B cell (primary cell): ENCODE data around the gene TREH. TPM values are rescaled to one million over a fixed set of nuclear protein-coding genes. Genes with fewer than 3 reads are reported as not detected.

Experiments used
- ATAC-seq: fragments of 200-7000 bp; cut with Tn5 transposase; one replicate; pipeline ENCODE4 v1.10.0; 2021; ENCODE audit warnings: low read depth, mild to moderate bottlenecking, moderate number of reproducible peaks, moderate library complexity
- CTCF ChIA-PET: fragments of 350-600 bp; sonication (Branson Sonifier 250); formaldehyde crosslinking; loops from one replicate; lab custom pipeline; 2021; ENCODE audit warnings: antibody characterized with exemption, inconsistent platforms; lab: Charles Lee
- POLR2A ChIA-PET: fragments of 350-600 bp; sonication (Branson Sonifier 250); formaldehyde crosslinking; loops from one replicate; lab custom pipeline; 2021; ENCODE audit warnings: antibody characterized with exemption; lab: Charles Lee
- DNase-seq: peaks from one replicate; pipeline ENCODE4 v3.0.0; 2013
- H2AFZ ChIP-seq: 2 replicates; pipeline ENCODE4 v1.6.1; 2012; ENCODE audit warnings: mild to moderate bottlenecking, low read depth, low read length; ENCODE audit not compliant: insufficient read depth, poor library complexity, severe bottlenecking
- H3K27ac ChIP-seq, 2 donors: 1 replicate in 1 of 2; 2 replicates in 1 of 2; pipeline ENCODE4 v1.5.1; 2012 to 2013; ENCODE audit warnings: low read length in 2 of 2, mild to moderate bottlenecking in 2 of 2, moderate library complexity in 1 of 2
- H3K27me3 ChIP-seq, 4 experiments: fragments of 200-600 bp in 1 of 4; sonication (generic) in 1 of 4; replicated peaks in 1 of 4; 1 replicate in 2 of 4; 2 replicates in 2 of 4; pipeline versions ENCODE4 v1.6.1 to v1.7.0; 2013 to 2016; ENCODE audit warnings: low read length in 3 of 4, mild to moderate bottlenecking in 2 of 4, mixed read lengths in 1 of 4, moderate library complexity in 1 of 4; ENCODE audit not compliant: insufficient read depth in 4 of 4, control insufficient read depth in 3 of 4; ENCODE audit errors: control extremely low read depth in 1 of 4
- H3K36me3 ChIP-seq, 2 experiments: replicated peaks in 1 of 2; 1 replicate in 1 of 2; 2 replicates in 1 of 2; pipeline versions ENCODE4 v1.6.1 to v1.7.1; 2013; ENCODE audit warnings: low read length in 1 of 2; ENCODE audit not compliant: insufficient read depth in 2 of 2, control insufficient read depth in 1 of 2; ENCODE audit errors: control extremely low read depth in 1 of 2, extremely low read depth in 1 of 2
- H3K4me1 ChIP-seq, 2 donors: fragments of 200-600 bp in 1 of 2; sonication (generic) in 1 of 2; 1 replicate in 1 of 2; 2 replicates in 1 of 2; pipeline versions ENCODE4 v1.5.1 to v1.6.1; 2013 to 2017; ENCODE audit warnings: low read length in 2 of 2; ENCODE audit not compliant: control insufficient read depth in 2 of 2, insufficient read depth in 2 of 2
- H3K4me2 ChIP-seq: replicated peaks from 2 replicates; pipeline ENCODE3; 2012; ENCODE audit warnings: mild to moderate bottlenecking, low read depth, low read length; ENCODE audit not compliant: poor library complexity, severe bottlenecking
- H3K4me3 ChIP-seq, 5 experiments: fragments of 200-600 bp in 1 of 5; sonication (generic) in 1 of 5; 1 replicate in 3 of 5; 2 replicates in 2 of 5; pipeline versions ENCODE4 v1.5.1 to v1.7.0; 2011 to 2016; ENCODE audit warnings: low read length in 4 of 5, mild to moderate bottlenecking in 4 of 5, low read depth in 2 of 5, control low read depth in 1 of 5, moderate library complexity in 1 of 5; ENCODE audit not compliant: insufficient read depth in 1 of 5; ENCODE audit errors: control extremely low read depth in 1 of 5, extremely low read depth in 1 of 5
- H3K79me2 ChIP-seq: fragments of 200-600 bp; sonication (generic); one replicate; pipeline ENCODE4 v1.6.0; 2016; ENCODE audit warnings: low read length; ENCODE audit not compliant: control insufficient read depth, insufficient read depth
- H3K9ac ChIP-seq: fragments of 200-600 bp; sonication (generic); 2 replicates; pipeline ENCODE4 v1.6.1; 2017; ENCODE audit warnings: mild to moderate bottlenecking, low read length, moderate library complexity
- H3K9me3 ChIP-seq, 3 donors: one replicate each; pipeline versions ENCODE4 v1.6.1 to v1.7.1; 2013; ENCODE audit warnings: low read length in 2 of 3; ENCODE audit not compliant: control insufficient read depth in 2 of 3, insufficient read depth in 1 of 3; ENCODE audit errors: control extremely low read depth in 1 of 3
- H4K20me1 ChIP-seq: 2 replicates; pipeline ENCODE4 v1.6.0; 2012; ENCODE audit warnings: mild to moderate bottlenecking, low read length; ENCODE audit not compliant: insufficient read depth, control insufficient read depth, poor library complexity, severe bottlenecking
- H3K27ac Mint-ChIP-seq: one replicate; pipeline ENCODE4 v1.8.0; 2021; ENCODE audit warnings: mixed read lengths
- H3K27me3 Mint-ChIP-seq: one replicate; pipeline ENCODE4 v1.8.0; 2021; ENCODE audit warnings: mixed read lengths
- H3K4me1 Mint-ChIP-seq: one replicate; pipeline ENCODE4 v1.8.0; 2021; ENCODE audit warnings: mixed read lengths
- H3K4me3 Mint-ChIP-seq: one replicate; pipeline ENCODE4 v1.8.0; 2021; ENCODE audit warnings: mixed read lengths
- H3K9me3 Mint-ChIP-seq: one replicate; pipeline ENCODE4 v1.8.0; 2022; ENCODE audit warnings: mixed read lengths; ENCODE audit not compliant: insufficient read depth
- CTCF ChIP-seq: fragments of 200-600 bp; IDR thresholded peaks from one replicate; pipeline ENCODE4 v1.8.0; 2022; ENCODE audit warnings: antibody characterized with exemption, mild to moderate bottlenecking
- EZH2 ChIP-seq: IDR thresholded peaks from 2 replicates; pipeline ENCODE4 v1.6.1; 2012; ENCODE audit warnings: borderline replicate concordance, low read depth, mild to moderate bottlenecking, moderate library complexity, low read length; ENCODE audit not compliant: insufficient read depth, poor library complexity, severe bottlenecking
- WGBS: methylation state at CpG from one replicate; pipeline ENCODE4 v1.1.5; 2013; ENCODE audit warnings: missing lambda C conversion rate; ENCODE audit not compliant: insufficient coverage; 5-methylcytosine and 5-hydroxymethylcytosine counted together
- intact Hi-C: fragments of 100-400 bp; cut with micrococcal nuclease; formaldehyde crosslinking; loops from one replicate; pipeline ENCODE4 v1.10.0; 2022
- polyA plus RNA-seq: library from polyadenylated mRNA; depleted of rRNA; stranded (reverse); fragments of >200 nt; gene quantifications from 2 replicates; pipeline ENCODE4 v1.2.3, GENCODE V29; 2012
- total RNA-seq, 2 donors: library from RNA; stranded (reverse); fragments of 120-200 nt in 1 of 2; gene quantifications; 1 replicate in 1 of 2; 2 replicates in 1 of 2; pipeline versions ENCODE4 v1.2.3 to v1.2.4, GENCODE V29; 2013 to 2022

TREH gene
- total and polyA plus RNA-seq, 2 donors (not counting 1 experiment from before 2014, with no cell fraction given), result not detected

GRCh38 chr11:118673361-118674081 is 5.9 kb downstream of the TREH start:
- Histone ChIP-seq H3K27me3 (peaks cover 0 to 8% (median 3%) of the 10 kb centered on the region in 4 experiments), H3K4me1 (no peaks in the 10 kb centered on the region), H3K9ac (no peak overlapping the region), H4K20me1 (no peaks in the 10 kb centered on the region), H3K79me2 (no peaks in the 10 kb centered on the region), H3K4me3 (no peak overlapping the region), H3K4me2 (no peak overlapping the region), H3K9me3 (peaks cover 0 to 18% (median 8%) of the 10 kb centered on the region in 3 donors), H3K27ac (no peak overlapping the region), H3K36me3 (no peaks in the 10 kb centered on the region), H2AFZ (no peak overlapping the region)
- peaks cover 14% of the 10 kb centered on the region for H3K9me3 Mint-ChIP-seq
- 83% methylated on average over 5 of the region's 6 CpGs for WGBS
- CTCF ChIA-PET, result no interaction called here
- H3K27me3 Mint-ChIP-seq, result peaks cover 30% of the 10 kb centered on the region
- H3K4me1 Mint-ChIP-seq, result no peaks in the 10 kb centered on the region
- no peak overlapping the region for H3K4me3 Mint-ChIP-seq
- TF ChIP-seq CTCF (no peak), EZH2 (no peak)
- POLR2A ChIA-PET, result no interaction called here
- no peak for ATAC-seq
- no peak for DNase-seq
- intact Hi-C loops, result no loop called here
- H3K27ac Mint-ChIP-seq, result no peak overlapping the region

DNA sequence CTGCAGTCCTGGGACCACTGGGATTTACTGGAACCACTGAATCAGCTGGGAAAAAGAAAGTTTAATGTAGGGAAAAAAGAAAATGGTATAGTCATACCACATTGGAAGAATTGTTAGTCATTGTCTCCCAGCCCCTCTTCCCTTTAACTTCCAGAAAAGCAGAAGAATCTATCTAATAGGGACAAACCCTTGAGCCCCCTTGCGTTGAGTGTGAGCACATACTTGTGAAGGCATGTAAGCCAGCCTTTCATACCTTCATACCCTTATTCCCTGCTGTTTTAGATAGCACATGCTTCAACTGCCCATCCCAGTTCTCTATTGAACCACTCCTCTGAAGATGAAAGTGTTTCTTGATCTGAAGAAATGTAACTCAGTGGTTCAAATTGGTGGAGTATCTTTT is 6.6 kb downstream of the TREH start:
- Histone ChIP-seq H3K27ac (no peak overlapping the region), H4K20me1 (no peaks in the 10 kb centered on the region), H2AFZ (no peak overlapping the region), H3K36me3 (no peaks in the 10 kb centered on the region), H3K4me2 (no peak overlapping the region), H3K4me1 (no peaks in the 10 kb centered on the region), H3K79me2 (no peaks in the 10 kb centered on the region), H3K4me3 (no peak overlapping the region), H3K9ac (no peak overlapping the region), H3K9me3 (peaks cover 0 to 18% (median 8%) of the 10 kb centered on the region in 3 donors), H3K27me3 (peaks cover 0 to 8% (median 3%) of the 10 kb centered on the region in 4 experiments)
- Mint-ChIP-seq H3K4me1 (no peaks in the 10 kb centered on the region), H3K9me3 (peaks cover 14% of the 10 kb centered on the region), H3K27ac (no peak overlapping the region), H3K27me3 (peaks cover 30% of the 10 kb centered on the region), H3K4me3 (no peak overlapping the region)
- intact Hi-C loops, result no loop called here
- DNase-seq (no peak), ATAC-seq (no peak)
- CTCF ChIA-PET, result no interaction called here
- POLR2A ChIA-PET, result no interaction called here
- no CpG with 5 or more reads among the region's 1 CpG for WGBS
- TF ChIP-seq EZH2 (no peak), CTCF (no peak)
